OCI-LY7 (cell line): ENCODE data around the gene PRPF40B. TPM values are rescaled to one million over a fixed set of nuclear protein-coding genes. Genes with fewer than 3 reads are reported as not detected.
"Not testable (repeated sequence)": the region's sequence is repeated elsewhere in the genome, so short reads cannot be mapped to it uniquely, and the experiment has no call there.

Source experiments
- BruUV-seq: library from RNA; stranded (reverse); fragments of 400-500 nt; replicated peaks from 2 replicates; lab custom pipeline; 2021; lab: Mats Ljungman, UMichigan
- CTCF ChIA-PET: fragments of 300-600 bp; sonication (Branson Sonifier 250); formaldehyde crosslinking; loops from one replicate; lab custom pipeline; 2022; ENCODE audit warnings: antibody characterized with exemption; ENCODE audit not compliant: unreplicated experiment; lab: Charles Lee
- POLR2A ChIA-PET: fragments of 300-600 bp; sonication (Branson Sonifier 250); formaldehyde crosslinking; loops from one replicate; lab custom pipeline; 2022; ENCODE audit warnings: antibody characterized with exemption; lab: Charles Lee
- DNase-seq: peaks from one replicate; pipeline ENCODE4 v3.0.0-alpha.2; 2015; ENCODE audit warnings: low spot score
- H2AFZ ChIP-seq: fragments of 200-600 bp; sonication (generic), shearing (Covaris generic); 2 replicates; pipeline ENCODE4 v1.6.1; 2014; ENCODE audit warnings: mild to moderate bottlenecking, antibody characterized with exemption, low read length, moderate library complexity
- H3K27ac ChIP-seq: fragments of 200-600 bp; sonication (generic); 2 replicates; pipeline ENCODE4 v1.5.1; 2014; ENCODE audit warnings: mixed run types, low read depth, mild to moderate bottlenecking, moderate library complexity, low read length, inconsistent platforms; ENCODE audit not compliant: poor library complexity, severe bottlenecking
- H3K36me3 ChIP-seq: fragments of 200-600 bp; sonication (generic); 2 replicates; pipeline ENCODE4 v1.6.1; 2014; ENCODE audit warnings: mild to moderate bottlenecking, antibody characterized with exemption, low read length, moderate library complexity, mixed read lengths; ENCODE audit not compliant: insufficient read depth
- H3K4me1 ChIP-seq: fragments of 200-600 bp; sonication (generic); 2 replicates; pipeline ENCODE4 v1.5.1; 2014; ENCODE audit warnings: mild to moderate bottlenecking, low read length; ENCODE audit not compliant: insufficient read depth, poor library complexity, severe bottlenecking
- H3K4me2 ChIP-seq: fragments of 200-600 bp; sonication (generic); 2 replicates; pipeline ENCODE4 v1.6.1; 2014; ENCODE audit warnings: mild to moderate bottlenecking, low read length
- H3K4me3 ChIP-seq: fragments of 200-600 bp; sonication (generic); 2 replicates; pipeline ENCODE4 v1.5.1; 2014; ENCODE audit warnings: mild to moderate bottlenecking, low read depth, low read length; ENCODE audit not compliant: poor library complexity, severe bottlenecking
- H3K79me2 ChIP-seq: fragments of 200-600 bp; sonication (generic); 2 replicates; pipeline ENCODE4 v1.6.1; 2016; ENCODE audit warnings: low read depth, mild to moderate bottlenecking, low read length, moderate library complexity, mixed read lengths; ENCODE audit not compliant: insufficient read depth
- H3K9me2 ChIP-seq: fragments of 200-600 bp; sonication (generic); 2 replicates; pipeline ENCODE4 v1.6.1; 2016; ENCODE audit warnings: mild to moderate bottlenecking, low read length, mixed read lengths; ENCODE audit not compliant: insufficient read depth
- H3K9me3 ChIP-seq: fragments of 200-600 bp; sonication (generic); 2 replicates; pipeline ENCODE4 v1.6.1; 2014; ENCODE audit warnings: mild to moderate bottlenecking, mixed run types, low read length, mixed read lengths
- H4K20me1 ChIP-seq: fragments of 200-600 bp; sonication (generic); 2 replicates; pipeline ENCODE4 v1.6.1; 2014; ENCODE audit warnings: mild to moderate bottlenecking, antibody characterized with exemption, low read length, moderate library complexity, mixed read lengths; ENCODE audit not compliant: insufficient read depth
- EZH2phosphoT487 ChIP-seq: fragments of 200-600 bp; sonication (generic); IDR thresholded peaks from 2 replicates; pipeline ENCODE4 v1.6.1; 2018; ENCODE audit warnings: low read depth, borderline replicate concordance, mild to moderate bottlenecking, mixed run types, antibody characterized with exemption, low read length, moderate library complexity, mixed read lengths
- intact Hi-C: fragments of 100-400 bp; cut with micrococcal nuclease; formaldehyde crosslinking; loops from one replicate; pipeline ENCODE4 v1.10.0; 2022; ENCODE audit not compliant: unreplicated experiment
- total RNA-seq, 2 experiments: library from RNA; depleted of rRNA in 1 of 2; stranded (reverse); fragments of >200 nt in 1 of 2; shearing (Covaris generic) in 1 of 2; gene quantifications; 2 replicates each; pipeline ENCODE4 v1.2.3, GENCODE V29; 2014 to 2022
- TF ChIP-seq, protein P1 (sequence below): fragments of 200-600 bp; sonication (generic); conservative IDR thresholded peaks from 2 replicates; pipeline ENCODE4 v1.5.1; 2014; ENCODE audit warnings: mild to moderate bottlenecking, antibody characterized with exemption, low read length, moderate library complexity, mixed read lengths

The PRPF40B gene
- total RNA-seq, 2 experiments from 2014 or later = 11.3 to 26.3 TPM

DNA sequence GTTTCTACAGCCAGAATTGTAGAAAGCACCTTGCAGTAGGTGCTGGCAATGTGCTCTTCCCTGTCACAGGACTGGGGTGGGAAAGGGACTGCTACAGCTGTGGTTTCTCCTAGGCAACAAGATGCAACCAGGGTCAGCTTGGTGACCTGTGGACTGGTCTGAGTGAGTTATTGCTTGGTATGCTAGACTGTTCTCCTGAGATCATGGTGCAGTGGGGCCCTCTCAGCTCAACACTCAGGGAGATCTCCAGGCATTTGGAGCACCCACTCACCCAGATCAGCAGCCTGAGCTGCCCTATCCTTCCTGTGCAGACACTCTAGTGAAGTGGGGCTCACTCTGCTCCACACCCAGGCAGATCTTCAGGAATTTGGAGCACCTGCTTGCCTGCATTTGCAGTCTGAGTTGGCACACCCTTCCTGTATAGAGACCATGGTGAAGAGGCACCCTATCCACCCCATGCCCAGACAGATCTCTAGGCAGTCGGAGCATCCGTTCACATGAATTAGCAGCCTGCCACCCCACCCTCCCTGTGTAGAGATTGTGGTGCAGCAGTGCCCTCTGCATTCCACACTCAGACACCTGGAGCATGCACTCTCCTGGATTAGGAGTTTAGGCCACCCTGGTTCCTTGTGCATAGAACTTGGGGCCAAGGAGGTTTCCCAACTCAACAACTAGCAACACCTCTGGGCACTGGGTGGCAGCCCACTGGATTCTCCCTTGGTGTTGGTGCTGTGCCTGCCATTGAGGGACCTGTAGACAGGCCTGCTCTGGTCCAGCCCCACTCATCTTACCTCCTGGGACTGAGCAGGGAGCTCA is 14.1 kb upstream of the PRPF40B start:
- Histone ChIP-seq H2AFZ (no peak overlapping the region), H4K20me1 (no peaks in the 10 kb centered on the region), H3K4me3 (no peak overlapping the region), H3K9me2 (no peaks in the 10 kb centered on the region), H3K4me2 (no peak overlapping the region), H3K4me1 (peaks cover 10% of the 10 kb centered on the region), H3K27ac (no peak overlapping the region), H3K36me3 (no peaks in the 10 kb centered on the region), H3K9me3 (no peaks in the 10 kb centered on the region), H3K79me2 (no peaks in the 10 kb centered on the region)
- DNase-seq = no peak
- TF ChIP-seq EZH2phosphoT487 = no peak
- TF ChIP-seq, protein P1, sequence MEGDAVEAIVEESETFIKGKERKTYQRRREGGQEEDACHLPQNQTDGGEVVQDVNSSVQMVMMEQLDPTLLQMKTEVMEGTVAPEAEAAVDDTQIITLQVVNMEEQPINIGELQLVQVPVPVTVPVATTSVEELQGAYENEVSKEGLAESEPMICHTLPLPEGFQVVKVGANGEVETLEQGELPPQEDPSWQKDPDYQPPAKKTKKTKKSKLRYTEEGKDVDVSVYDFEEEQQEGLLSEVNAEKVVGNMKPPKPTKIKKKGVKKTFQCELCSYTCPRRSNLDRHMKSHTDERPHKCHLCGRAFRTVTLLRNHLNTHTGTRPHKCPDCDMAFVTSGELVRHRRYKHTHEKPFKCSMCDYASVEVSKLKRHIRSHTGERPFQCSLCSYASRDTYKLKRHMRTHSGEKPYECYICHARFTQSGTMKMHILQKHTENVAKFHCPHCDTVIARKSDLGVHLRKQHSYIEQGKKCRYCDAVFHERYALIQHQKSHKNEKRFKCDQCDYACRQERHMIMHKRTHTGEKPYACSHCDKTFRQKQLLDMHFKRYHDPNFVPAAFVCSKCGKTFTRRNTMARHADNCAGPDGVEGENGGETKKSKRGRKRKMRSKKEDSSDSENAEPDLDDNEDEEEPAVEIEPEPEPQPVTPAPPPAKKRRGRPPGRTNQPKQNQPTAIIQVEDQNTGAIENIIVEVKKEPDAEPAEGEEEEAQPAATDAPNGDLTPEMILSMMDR = no peak
- BruUV-seq = no TSS peak
- intact Hi-C loops = no loop called here
- ChIA-PET POLR2A (interaction anchor here (1.2 kb wide), 1 partner anchor 9 kb away, joined by 3 read pairs; no protein-coding TSS in a partner anchor), CTCF (no interaction called here)

DNA sequence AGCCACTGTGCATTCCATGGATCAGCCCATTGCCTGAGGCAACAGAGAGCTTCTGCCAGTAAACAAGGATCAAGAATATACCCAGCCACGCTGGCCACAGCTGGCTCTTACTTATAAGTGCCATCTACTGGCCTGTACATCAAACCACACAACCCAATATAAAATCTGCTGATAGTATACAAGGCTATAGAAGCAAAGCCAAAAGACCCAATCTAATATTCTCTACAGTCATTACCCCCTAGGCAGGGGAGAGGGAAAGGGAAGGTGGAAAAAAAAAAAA is 13.5 kb upstream of the PRPF40B start:
- TF ChIP-seq EZH2phosphoT487 = no peak
- TF ChIP-seq, protein P1 = peak; percentile 62
- peaks cover 7% of the 10 kb centered on the region for H3K4me1 ChIP-seq
- H4K20me1 ChIP-seq = no peaks in the 10 kb centered on the region
- H3K79me2 ChIP-seq = no peaks in the 10 kb centered on the region
- H3K4me2 ChIP-seq = no peak overlapping the region
- intact Hi-C loops = no loop called here
- H2AFZ ChIP-seq = no peak overlapping the region
- no peaks in the 10 kb centered on the region for H3K9me3 ChIP-seq
- CTCF ChIA-PET = no interaction called here
- POLR2A ChIA-PET = interaction anchor here (1.2 kb wide), 1 partner anchor 10 kb away, joined by 3 read pairs; no protein-coding TSS in a partner anchor
- no peak overlapping the region for H3K27ac ChIP-seq
- H3K9me2 ChIP-seq = no peaks in the 10 kb centered on the region
- peak; percentile 18 for DNase-seq
- no peaks in the 10 kb centered on the region for H3K36me3 ChIP-seq
- BruUV-seq = no TSS peak
- H3K4me3 ChIP-seq = no peak overlapping the region

DNA sequence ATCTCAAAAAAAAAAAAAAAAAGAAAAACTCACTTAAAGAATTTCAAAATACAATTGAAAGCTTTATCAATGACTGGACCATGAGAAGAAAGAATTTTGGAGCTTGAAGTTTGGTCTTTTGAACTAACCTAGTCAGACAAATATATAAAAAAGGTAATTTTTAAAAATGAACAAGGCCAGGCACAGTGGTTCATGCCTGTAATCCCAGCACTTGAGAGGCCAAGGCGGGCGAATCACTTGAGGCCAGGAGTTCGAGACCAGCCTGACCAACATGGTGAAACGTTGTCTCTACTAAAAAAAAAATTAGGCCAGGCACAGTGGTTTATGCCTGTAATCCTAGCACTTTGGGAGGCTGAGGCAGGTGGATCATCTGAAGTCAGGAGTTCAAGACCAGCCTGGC is 12.6 kb upstream of the PRPF40B start:
- H3K4me2 ChIP-seq, H3K9me3 ChIP-seq, H3K79me2 ChIP-seq, DNase-seq, H3K27ac ChIP-seq, H4K20me1 ChIP-seq, BruUV-seq, CTCF ChIA-PET, H3K4me3 ChIP-seq, H3K4me1 ChIP-seq, H2AFZ ChIP-seq, H3K36me3 ChIP-seq, H3K9me2 ChIP-seq, intact Hi-C loops: not testable (repeated sequence)
- POLR2A ChIA-PET = interaction anchor here (0.6 to 0.7 kb wide), 2 partner anchors 27 to 151 kb away, joined by 3 to 4 read pairs; no protein-coding TSS in a partner anchor
